ENCODE results near the gene CCDC51.

DNA sequence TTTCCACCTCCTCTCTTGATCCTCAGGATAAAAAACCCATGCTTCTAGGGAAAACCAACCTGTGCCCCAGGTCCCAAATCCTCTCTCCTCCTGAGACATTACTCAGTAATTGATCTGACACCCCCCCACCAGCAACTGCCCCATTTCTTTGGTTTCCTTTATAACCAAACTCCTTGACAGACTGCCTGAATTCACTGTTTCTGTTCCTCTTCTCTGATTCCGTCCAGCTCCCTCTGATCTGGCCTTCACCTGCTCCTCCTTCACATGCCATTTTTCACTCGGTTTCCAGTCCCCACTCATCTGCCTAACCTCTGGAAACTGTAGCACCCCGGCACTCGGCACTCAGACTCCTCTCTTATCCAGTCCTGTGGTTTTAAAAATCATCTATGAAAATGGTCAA lies 2.1 kb downstream of the CCDC51 start:
- TF ChIP-seq, protein P1, sequence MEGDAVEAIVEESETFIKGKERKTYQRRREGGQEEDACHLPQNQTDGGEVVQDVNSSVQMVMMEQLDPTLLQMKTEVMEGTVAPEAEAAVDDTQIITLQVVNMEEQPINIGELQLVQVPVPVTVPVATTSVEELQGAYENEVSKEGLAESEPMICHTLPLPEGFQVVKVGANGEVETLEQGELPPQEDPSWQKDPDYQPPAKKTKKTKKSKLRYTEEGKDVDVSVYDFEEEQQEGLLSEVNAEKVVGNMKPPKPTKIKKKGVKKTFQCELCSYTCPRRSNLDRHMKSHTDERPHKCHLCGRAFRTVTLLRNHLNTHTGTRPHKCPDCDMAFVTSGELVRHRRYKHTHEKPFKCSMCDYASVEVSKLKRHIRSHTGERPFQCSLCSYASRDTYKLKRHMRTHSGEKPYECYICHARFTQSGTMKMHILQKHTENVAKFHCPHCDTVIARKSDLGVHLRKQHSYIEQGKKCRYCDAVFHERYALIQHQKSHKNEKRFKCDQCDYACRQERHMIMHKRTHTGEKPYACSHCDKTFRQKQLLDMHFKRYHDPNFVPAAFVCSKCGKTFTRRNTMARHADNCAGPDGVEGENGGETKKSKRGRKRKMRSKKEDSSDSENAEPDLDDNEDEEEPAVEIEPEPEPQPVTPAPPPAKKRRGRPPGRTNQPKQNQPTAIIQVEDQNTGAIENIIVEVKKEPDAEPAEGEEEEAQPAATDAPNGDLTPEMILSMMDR (IDR thresholded peaks at IDR 0.05; ENCODE audit: insufficient read depth, low read length, poor library complexity, severe bottlenecking) = no peak
- TF ChIP-seq EZH2phosphoT487 (conservative IDR thresholded peaks at IDR 0.05; ENCODE audit: low read length) = no peak

Data from SU-DHL-6 (cell line).